NCI-H1436 (cell line): ENCODE data around the gene KLHL40.

Source experiments
- DNase-seq: peaks from one replicate; lab custom pipeline; 2025; lab: John Stamatoyannopoulos, UW

The KLHL40 gene

GRCh38 chr3:42690191-42690590 is 4.9 kb downstream of the KLHL40 start:
- no peak for DNase-seq

- no peak for DNase-seq
Measured at GRCh38 chr3:42690766-42691680, 5.7 kb downstream of the KLHL40 start.

DNA sequence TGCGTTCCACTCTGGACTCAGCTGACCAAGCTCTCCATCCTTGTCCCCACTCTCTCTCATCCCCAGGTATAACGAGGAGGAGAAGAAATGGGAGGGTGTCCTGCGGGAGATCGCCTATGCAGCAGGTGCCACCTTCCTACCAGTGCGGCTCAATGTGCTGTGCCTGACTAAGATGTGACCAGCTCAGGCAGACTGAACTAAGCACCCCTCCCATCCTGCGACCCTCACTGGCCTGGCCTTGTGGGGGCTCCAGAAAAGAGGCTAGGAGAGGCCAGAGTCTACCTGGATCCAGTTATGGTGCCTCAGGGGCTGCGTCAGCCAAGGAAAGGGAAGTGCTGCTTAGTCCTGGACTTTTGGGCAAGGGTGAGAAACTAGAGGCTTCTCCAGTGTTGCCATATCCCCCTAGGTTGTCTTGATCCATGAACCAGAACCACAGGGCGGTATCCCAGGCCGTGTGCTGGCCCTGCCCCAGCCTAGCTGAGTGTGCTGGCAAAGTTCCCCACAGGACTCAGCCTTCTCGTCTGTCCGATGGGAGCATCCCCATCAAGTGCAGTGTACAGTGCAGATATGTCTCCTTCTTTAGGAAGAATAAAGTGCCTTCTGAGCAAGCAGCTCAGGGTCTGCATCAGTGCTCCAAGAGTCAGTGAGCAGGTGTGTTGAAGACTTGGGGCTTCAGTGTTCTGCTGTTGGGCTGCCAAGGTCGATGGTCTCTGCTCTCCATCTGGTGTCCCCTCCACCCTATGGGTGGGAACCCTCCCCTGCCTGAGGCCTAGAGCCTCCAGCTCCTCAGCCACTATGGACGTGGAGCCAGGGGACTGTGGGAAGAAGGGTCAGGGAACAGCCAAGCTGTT is 6.7 kb downstream of the KLHL40 start:
- no peak for DNase-seq

DNA sequence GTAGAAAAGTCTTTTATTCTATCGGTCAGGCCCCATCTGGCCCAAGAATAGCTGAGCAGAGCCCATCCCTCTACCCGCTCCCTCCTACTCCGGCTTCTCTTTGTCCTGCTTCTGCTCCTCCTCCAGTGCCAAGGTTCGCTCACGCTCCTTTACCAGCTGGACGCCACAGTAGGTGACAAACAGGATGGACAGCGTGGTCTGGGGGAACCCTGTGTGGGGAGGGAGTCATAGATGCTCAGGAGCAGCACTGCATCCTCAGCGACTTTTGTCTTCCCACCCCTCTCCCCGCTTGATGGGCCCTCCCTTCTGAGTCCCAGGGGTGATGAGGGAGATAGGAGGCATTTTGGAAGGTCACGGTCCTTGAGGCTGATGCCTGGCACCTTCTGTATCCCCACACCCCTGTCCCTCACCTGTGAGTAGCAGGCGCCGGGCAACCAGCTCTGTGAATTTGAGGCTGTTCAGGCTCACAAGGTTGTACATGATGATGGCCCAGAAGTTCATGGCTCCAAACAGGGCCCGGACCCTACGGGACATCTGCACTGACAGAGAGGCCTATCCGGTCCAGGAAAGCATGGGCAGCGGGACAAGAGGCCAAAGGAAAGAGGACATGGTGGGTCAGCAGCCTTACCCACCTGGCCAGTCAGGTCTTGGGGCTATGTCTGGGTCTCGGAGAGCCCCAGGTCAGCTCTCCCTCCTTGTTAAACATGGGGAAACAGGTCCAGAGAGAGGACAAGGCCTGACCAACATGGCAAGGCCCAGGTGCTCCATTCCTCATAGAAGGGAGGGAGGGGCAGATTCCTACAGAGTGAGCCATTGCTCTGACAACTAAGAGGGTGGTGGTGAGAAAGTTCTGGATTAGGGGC is 7.6 kb downstream of the KLHL40 start:
- DNase-seq, result no peak

DNA sequence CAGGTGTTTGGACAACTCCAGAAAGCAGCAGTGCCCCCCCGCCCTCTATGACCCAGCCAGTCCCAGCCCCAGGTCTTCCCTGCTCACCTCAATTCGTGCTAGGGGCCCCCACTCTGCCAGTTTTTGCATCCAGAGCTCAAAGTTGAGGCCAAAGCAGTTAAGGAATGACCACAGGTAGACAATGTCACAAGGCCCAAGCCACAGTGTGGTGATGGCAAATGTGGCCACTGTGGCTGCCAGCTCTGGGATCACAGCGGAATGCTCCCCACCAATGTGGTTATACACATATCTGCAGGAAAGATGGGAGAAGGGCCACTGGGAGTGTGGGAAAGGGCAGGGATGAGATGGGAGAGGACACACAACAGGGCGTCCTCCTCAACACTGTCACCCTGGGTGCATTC is 8.2 kb downstream of the KLHL40 start:
- DNase-seq, result no peak

DNA sequence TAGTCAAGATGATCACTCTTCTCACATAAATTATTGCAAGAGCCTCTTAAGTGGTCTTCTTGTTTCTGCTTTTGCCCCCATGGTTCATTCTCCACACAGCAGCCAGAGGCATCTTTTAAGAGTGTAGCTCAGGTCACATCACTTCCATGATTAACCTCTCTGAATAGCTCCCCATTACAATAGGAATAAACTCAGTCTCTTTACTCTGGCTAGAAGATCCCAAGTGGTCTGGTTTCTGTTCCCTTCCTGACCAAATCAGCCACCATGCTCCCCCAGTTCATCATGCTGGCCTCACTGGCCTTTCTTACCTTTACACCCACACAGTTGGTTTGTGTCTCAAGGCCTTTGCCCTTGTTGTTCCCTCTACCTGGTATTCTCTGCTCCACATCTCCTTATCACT is 9.0 kb downstream of the KLHL40 start:
- no peak for DNase-seq

DNA sequence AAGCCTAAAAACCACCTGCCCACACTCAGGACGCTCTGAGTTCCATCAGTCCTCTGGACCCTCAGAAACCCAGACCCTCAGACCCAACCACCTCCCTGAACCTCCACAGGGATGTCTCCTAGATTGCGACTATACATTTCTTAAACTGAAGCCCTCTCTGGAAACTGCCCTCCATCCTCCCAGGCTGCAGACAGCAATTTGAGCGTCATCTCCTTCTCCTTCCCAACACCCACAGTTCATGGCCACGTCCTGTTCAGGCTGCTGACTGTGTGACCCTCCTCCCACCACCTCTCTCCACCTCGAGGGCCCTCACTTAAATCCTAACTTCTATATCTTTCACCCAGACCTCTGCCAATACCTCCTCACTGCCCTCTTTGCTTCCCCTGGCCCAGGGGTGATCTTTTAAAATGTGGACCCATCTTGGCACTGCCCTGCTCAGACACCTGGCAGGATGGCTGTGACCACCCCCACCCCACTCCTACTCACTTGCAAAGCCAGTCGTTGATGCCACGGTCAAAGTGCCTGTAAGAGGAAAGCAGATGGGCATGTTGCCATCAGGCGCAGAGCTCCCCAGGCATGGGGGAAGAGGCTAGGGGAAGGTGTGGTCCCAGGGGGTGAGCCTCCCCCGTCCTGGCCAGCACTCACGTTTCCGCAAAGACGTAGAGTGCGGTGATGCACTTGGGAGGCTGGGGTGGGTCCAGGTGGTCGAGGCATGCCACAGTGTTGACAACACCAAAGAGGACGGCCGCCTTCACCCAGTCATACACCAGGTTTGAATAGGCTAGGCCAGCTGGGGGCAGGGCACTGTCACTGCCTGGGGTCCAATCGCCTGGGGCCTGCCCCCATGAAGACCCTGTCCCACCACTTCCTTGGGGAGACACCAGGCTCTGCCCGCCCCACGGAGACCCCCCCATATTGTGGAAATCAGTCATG is 11.3 kb downstream of the KLHL40 start:
- DNase-seq, result no peak

GRCh38 chr3:42697289-42698051 is 12.1 kb downstream of the KLHL40 start:
- DNase-seq, result no peak

GRCh38 chr3:42698216-42698910 is 13.0 kb downstream of the KLHL40 start:
- no peak for DNase-seq

- no peak for DNase-seq
Measured at GRCh38 chr3:42698911-42699230, 13.5 kb downstream of the KLHL40 start.

DNA sequence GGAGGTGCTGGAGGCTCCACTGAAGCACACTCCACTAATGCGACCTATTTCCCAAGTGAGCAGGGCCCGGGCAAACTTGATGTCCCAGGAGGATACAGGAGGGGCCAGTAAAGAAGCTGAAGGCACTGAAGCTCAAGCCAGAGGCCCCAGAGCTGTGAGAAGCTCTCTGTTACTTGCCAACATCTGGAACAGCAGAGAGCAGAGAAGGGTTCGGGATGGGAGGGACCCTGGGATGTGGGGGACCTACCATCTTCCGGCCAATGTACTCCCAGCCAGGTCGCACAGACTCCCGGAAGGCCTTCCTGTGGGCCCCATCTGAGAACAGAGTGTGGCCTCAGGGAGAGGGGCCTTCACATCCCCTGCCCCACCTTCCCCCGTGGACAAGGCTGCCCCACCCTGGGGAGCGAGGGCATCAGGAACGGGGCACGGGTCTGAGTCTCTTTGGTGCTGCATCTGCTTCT is 14.2 kb downstream of the KLHL40 start:
- no peak for DNase-seq

- DNase-seq, result no peak
Measured at GRCh38 chr3:42700366-42701288, 15.3 kb downstream of the KLHL40 start.

- no peak for DNase-seq
Measured at GRCh38 chr3:42701371-42702065, 16.2 kb downstream of the KLHL40 start.

DNA sequence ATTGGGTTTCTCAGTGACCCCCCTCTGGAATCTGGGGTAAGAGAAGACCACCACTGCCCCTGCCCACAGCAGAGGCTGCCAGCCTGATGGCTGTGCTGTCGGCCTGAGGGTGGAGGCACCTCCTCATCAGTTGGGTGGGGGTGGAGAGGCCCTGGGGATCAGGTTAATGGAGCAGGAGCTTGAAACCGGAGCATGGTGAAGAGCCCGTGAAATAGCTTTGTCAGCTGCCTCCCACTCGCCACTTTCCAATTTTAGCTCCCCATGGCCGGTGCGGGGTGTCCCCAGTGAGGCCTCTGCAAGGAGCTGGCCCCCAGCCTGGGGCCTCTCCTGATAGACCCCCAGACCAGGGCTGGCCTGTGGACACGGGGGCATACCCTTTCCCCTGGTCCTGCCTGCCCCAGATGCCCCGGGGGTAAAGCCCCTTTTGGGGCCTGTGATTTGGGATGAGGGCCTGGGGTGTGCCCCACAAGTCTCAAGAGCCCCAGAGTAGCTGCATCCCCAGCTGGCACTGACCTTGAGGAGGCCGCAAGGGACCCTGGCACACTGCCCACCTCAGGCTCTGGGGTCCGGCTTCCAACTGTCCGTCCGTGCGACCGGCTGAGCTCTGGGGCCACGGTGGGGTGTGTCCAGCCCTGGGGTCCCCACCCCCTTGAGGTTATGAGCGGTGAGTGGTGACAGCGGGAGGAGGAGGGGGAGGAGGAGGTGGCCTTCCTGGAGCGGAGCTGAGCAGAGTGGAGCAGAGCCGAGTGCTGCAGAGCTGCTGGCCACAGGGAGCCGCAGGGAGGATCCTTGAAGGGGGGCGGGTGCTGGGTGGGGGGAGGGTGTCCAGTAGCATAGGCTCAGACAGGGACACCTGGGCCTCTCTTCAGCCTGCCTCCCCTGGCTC is 17.0 kb downstream of the KLHL40 start, which contains the start of gene HHATL:
Gene HHATL, minus strand, starts transcription at position 733 of the 886 bp plus-strand sequence. CDS start 1,972 bp downstream, outside the sequence.
- DNase-seq, result no peak

DNA sequence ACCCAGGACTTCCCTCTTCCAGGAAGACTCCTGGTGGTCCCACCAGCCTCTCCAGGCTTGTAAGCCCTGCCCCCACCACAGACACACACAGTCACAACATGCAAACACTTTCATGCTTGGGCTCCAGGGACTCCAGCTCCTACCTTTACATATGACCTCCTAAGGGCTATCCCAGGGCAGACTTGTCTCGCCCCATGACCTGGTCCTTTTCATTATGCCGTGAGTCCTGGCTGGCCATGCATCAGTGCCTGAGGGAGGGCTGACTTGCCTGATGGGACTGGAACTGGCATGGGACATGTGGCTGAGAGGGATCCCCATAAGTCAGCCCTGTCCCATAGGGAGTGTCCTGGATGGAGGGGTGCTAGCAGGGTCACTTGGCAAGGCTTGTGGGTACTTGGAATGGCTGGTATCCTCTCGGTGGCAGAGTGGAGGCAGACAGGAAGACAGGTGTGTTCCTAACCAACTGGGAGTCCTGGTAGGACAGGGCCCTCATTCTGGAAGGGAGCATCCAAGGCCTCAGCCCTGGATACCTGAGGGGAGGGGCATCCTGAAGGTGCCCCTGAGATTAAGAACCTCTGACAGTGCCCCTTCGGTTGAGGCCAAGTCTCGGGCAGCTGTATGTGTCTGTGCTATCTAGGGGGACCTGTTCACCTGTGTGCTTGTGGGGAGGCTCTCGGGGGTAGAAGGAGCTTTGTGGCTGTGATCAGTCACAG is 17.8 kb downstream of the KLHL40 start:
- no peak for DNase-seq

DNA sequence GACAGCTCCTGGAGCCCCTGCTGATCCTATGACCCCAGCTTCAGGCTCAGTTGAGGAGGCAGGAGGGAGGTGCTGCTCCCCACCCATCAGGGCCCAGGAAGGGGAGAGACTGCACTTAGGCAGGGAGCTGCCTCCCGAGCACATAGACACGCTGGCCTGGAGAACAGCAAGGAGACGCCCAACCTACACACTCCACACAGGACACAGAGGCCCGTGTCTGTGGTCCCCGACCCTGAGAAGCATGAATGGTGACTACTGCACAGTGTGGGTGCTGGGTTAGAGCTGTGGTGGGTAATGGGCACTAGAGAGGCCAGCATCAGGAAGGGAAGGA is 18.3 kb downstream of the KLHL40 start:
- DNase-seq, result no peak
